ENCODE results near the gene STXBP6.

- TF ChIP-seq PATZ1 (CRISPR knock-in tag; IDR thresholded peaks at IDR 0.05; ENCODE audit: borderline replicate concordance) (no peak), ZC3H10 (CRISPR knock-in tag; IDR thresholded peaks at IDR 0.05) (no peak)
Observed at GRCh38 chr14:24996930-24997725, 52.8 kb downstream of the STXBP6 start.
